Activated T-helper 2 cell treated with anti-CD3 and anti-CD28 coated beads, Interferon-gamma antibody, Interleukin-2, Interleukin-4, amounts not matched to agents 10 μg/mL and 5 μg/mL and 100 μg/mL, durations not matched to agents 14 hours and 24 hours and 36 hours (primary cell): ENCODE data around the gene CCDC167. TPM values are rescaled to one million over a fixed set of nuclear protein-coding genes. Genes with fewer than 3 reads are reported as not detected.
A peak's percentile ranks its signal among the peaks of the same experiment; 100 is the strongest.
"Not testable (repeated sequence)": the region's sequence is repeated elsewhere in the genome, so short reads cannot be mapped to it uniquely, and the experiment has no call there.

Source experiments
- DNase-seq: peaks from one replicate; pipeline ENCODE4 v3.0.0; 2021; ENCODE audit warnings: low spot score
- H3K27ac Mint-ChIP-seq: one replicate; pipeline ENCODE4 v1.8.0; 2021; ENCODE audit warnings: mixed read lengths
- H3K27me3 Mint-ChIP-seq: one replicate; pipeline ENCODE4 v1.8.0; 2021; ENCODE audit warnings: low read depth, mixed read lengths
- H3K36me3 Mint-ChIP-seq: one replicate; pipeline ENCODE4 v1.8.0; 2021; ENCODE audit warnings: low read depth, mixed read lengths
- H3K4me1 Mint-ChIP-seq: one replicate; pipeline ENCODE4 v1.8.0; 2021; ENCODE audit warnings: low read depth, mixed read lengths
- H3K4me3 Mint-ChIP-seq: one replicate; pipeline ENCODE4 v1.8.0; 2021; ENCODE audit warnings: low read depth, mild to moderate bottlenecking, moderate library complexity, mixed read lengths
- H3K9me3 Mint-ChIP-seq: one replicate; pipeline ENCODE4 v1.8.0; 2021; ENCODE audit warnings: mixed read lengths
- intact Hi-C: fragments of 100-400 bp; cut with micrococcal nuclease; formaldehyde crosslinking; loops from one replicate; pipeline ENCODE4 v1.15.1; 2023
- total RNA-seq: library from RNA; stranded (reverse); gene quantifications from 2 replicates; pipeline ENCODE4 v1.2.3, GENCODE V29; 2022

Gene CCDC167
- total RNA-seq, 1 donor from 2014 or later, result 76.9 TPM

- H3K36me3 Mint-ChIP-seq, result peaks cover 12% of the 10 kb centered on the region
- intact Hi-C loops, result no loop called here
- peaks cover 51% of the 10 kb centered on the region for H3K4me1 Mint-ChIP-seq
- no peaks in the 10 kb centered on the region for H3K27me3 Mint-ChIP-seq
- H3K4me3 Mint-ChIP-seq, result peak overlapping the region; percentile 49
- peak; percentile 43 for DNase-seq
- no peaks in the 10 kb centered on the region for H3K9me3 Mint-ChIP-seq
- peak overlapping the region; percentile 97 for H3K27ac Mint-ChIP-seq
Measured at GRCh38 chr6:37501632-37502491, 2.2 kb upstream of the CCDC167 start.

- Mint-ChIP-seq H3K4me1 (peaks cover 54% of the 10 kb centered on the region), H3K36me3 (peaks cover 17% of the 10 kb centered on the region), H3K27ac (peak overlapping the region; percentile 96)
- H3K9me3 Mint-ChIP-seq, intact Hi-C loops, H3K4me3 Mint-ChIP-seq, DNase-seq, H3K27me3 Mint-ChIP-seq: not testable (repeated sequence)
Measured at GRCh38 chr6:37500904-37501303, 1.2 kb upstream of the CCDC167 start.

- Mint-ChIP-seq H3K4me1 (peaks cover 60% of the 10 kb centered on the region), H3K4me3 (peak overlapping the region; percentile 93), H3K36me3 (peaks cover 22% of the 10 kb centered on the region), H3K27me3 (no peaks in the 10 kb centered on the region), H3K27ac (peak overlapping the region; percentile 96), H3K9me3 (no peaks in the 10 kb centered on the region)
- intact Hi-C loops, result no loop called here
- no peak for DNase-seq
Measured at GRCh38 chr6:37500294-37500608, 558 bp upstream of the CCDC167 start.

- Mint-ChIP-seq H3K4me3 (no peak overlapping the region), H3K36me3 (peaks cover 38% of the 10 kb centered on the region), H3K27me3 (no peaks in the 10 kb centered on the region), H3K9me3 (no peaks in the 10 kb centered on the region), H3K4me1 (peaks cover 55% of the 10 kb centered on the region), H3K27ac (peak overlapping the region; percentile 59)
- DNase-seq, result no peak
- intact Hi-C loops, result loop anchor here (5.0 kb wide), 3 partner anchors 65 to 585 kb away; partner anchors contain the start of genes CMTR1 and MDGA1
Measured at GRCh38 chr6:37496951-37497885, 2.5 kb downstream of the CCDC167 start.

- H3K4me1 Mint-ChIP-seq, result peaks cover 64% of the 10 kb centered on the region
- peak overlapping the region; percentile 28 for H3K4me3 Mint-ChIP-seq
- H3K9me3 Mint-ChIP-seq, result no peaks in the 10 kb centered on the region
- peaks cover 39% of the 10 kb centered on the region for H3K36me3 Mint-ChIP-seq
- no peak for DNase-seq
- peak overlapping the region; percentile 94 for H3K27ac Mint-ChIP-seq
- no peaks in the 10 kb centered on the region for H3K27me3 Mint-ChIP-seq
- intact Hi-C loops, result loop anchor here (1.0 to 5.0 kb wide), 6 partner anchors 13 to 583 kb away; partner anchors contain the start of genes CMTR1 and MDGA1
Measured at GRCh38 chr6:37495244-37495934, 4.3 kb downstream of the CCDC167 start.

GRCh38 chr6:37493661-37493995 is 6.1 kb downstream of the CCDC167 start:
- H3K27ac Mint-ChIP-seq, result no peak overlapping the region
- intact Hi-C loops, result no loop called here

GRCh38 chr6:37492991-37493660 is 6.6 kb downstream of the CCDC167 start:
- intact Hi-C loops, result no loop called here
- no peak for DNase-seq
- H3K4me3 Mint-ChIP-seq, result no peak overlapping the region
- peaks cover 60% of the 10 kb centered on the region for H3K4me1 Mint-ChIP-seq
- no peaks in the 10 kb centered on the region for H3K27me3 Mint-ChIP-seq
- H3K36me3 Mint-ChIP-seq, result peaks cover 39% of the 10 kb centered on the region
- no peaks in the 10 kb centered on the region for H3K9me3 Mint-ChIP-seq
- H3K27ac Mint-ChIP-seq, result no peak overlapping the region

More at GRCh38 chr6:37493661-37493995, 6.1 kb downstream of the CCDC167 start:
- DNase-seq, result no peak
- Mint-ChIP-seq H3K27me3 (no peaks in the 10 kb centered on the region), H3K36me3 (peaks cover 36% of the 10 kb centered on the region), H3K4me3 (no peak overlapping the region), H3K9me3 (no peaks in the 10 kb centered on the region), H3K4me1 (peaks cover 59% of the 10 kb centered on the region)

GRCh38 chr6:37492236-37492972 is 7.3 kb downstream of the CCDC167 start:
- Mint-ChIP-seq H3K36me3 (peaks cover 42% of the 10 kb centered on the region), H3K27ac (peak overlapping the region; percentile 43), H3K27me3 (no peaks in the 10 kb centered on the region), H3K9me3 (no peaks in the 10 kb centered on the region), H3K4me3 (no peak overlapping the region), H3K4me1 (peaks cover 60% of the 10 kb centered on the region)
- DNase-seq, result no peak
- intact Hi-C loops, result no loop called here

- Mint-ChIP-seq H3K4me1 (peaks cover 55% of the 10 kb centered on the region), H3K9me3 (no peaks in the 10 kb centered on the region), H3K36me3 (peaks cover 37% of the 10 kb centered on the region), H3K27ac (no peak overlapping the region), H3K27me3 (no peaks in the 10 kb centered on the region), H3K4me3 (no peak overlapping the region)
- no peak for DNase-seq
- intact Hi-C loops, result no loop called here
Measured at GRCh38 chr6:37491830-37492208, 7.9 kb downstream of the CCDC167 start.

GRCh38 chr6:37491171-37491829 is 8.4 kb downstream of the CCDC167 start:
- Mint-ChIP-seq H3K27ac (peak overlapping the region; percentile 33), H3K9me3 (no peaks in the 10 kb centered on the region), H3K27me3 (no peaks in the 10 kb centered on the region), H3K4me3 (no peak overlapping the region), H3K4me1 (peaks cover 52% of the 10 kb centered on the region), H3K36me3 (peaks cover 34% of the 10 kb centered on the region)
- DNase-seq, result no peak
- intact Hi-C loops, result no loop called here

- no peak overlapping the region for H3K4me3 Mint-ChIP-seq
- peak overlapping the region; percentile 63 for H3K27ac Mint-ChIP-seq
- H3K9me3 Mint-ChIP-seq, result no peaks in the 10 kb centered on the region
- DNase-seq, result no peak
- no peaks in the 10 kb centered on the region for H3K27me3 Mint-ChIP-seq
- H3K36me3 Mint-ChIP-seq, result peaks cover 32% of the 10 kb centered on the region
- peaks cover 49% of the 10 kb centered on the region for H3K4me1 Mint-ChIP-seq
- intact Hi-C loops, result no loop called here
Measured at GRCh38 chr6:37490536-37491170, 9.0 kb downstream of the CCDC167 start.
